Liver (tissue), 3 donors: ENCODE measurements around the gene NEUROD4.

ENCODE experiments used
- ATF3 ChIP-seq: IDR thresholded peaks from 2 replicates; pipeline ENCODE4 v1.6.1; 2016; ENCODE audit warnings: antibody characterized with exemption
- CTCF ChIP-seq: fragments of 150-350 bp; IDR thresholded peaks from 2 replicates; pipeline ENCODE4 v1.5.1; 2017; ENCODE audit warnings: improper control_type of control experiment, low read depth, low read length; ENCODE audit not compliant: missing input control
- EGR1 ChIP-seq, 2 donors: IDR thresholded peaks; 2 replicates each; pipeline ENCODE4 v1.6.1; 2016 to 2018; ENCODE audit warnings: antibody characterized with exemption in 2 of 2, low read depth in 2 of 2
- donor health status: healthy.
- donor health status: healthy.

GRCh38 chr12:54975272-54975671 is 44.5 kb upstream of the NEUROD4 start:
- no peak for TF ChIP-seq CTCF
- no peak for TF ChIP-seq ATF3
- TF ChIP-seq EGR1 (IDR thresholded peaks at IDR 0.05; ENCODE audit: low read depth in 2 of 2), result no peak
